ENCODE data around the gene KSR2.

KSR2 gene

DNA sequence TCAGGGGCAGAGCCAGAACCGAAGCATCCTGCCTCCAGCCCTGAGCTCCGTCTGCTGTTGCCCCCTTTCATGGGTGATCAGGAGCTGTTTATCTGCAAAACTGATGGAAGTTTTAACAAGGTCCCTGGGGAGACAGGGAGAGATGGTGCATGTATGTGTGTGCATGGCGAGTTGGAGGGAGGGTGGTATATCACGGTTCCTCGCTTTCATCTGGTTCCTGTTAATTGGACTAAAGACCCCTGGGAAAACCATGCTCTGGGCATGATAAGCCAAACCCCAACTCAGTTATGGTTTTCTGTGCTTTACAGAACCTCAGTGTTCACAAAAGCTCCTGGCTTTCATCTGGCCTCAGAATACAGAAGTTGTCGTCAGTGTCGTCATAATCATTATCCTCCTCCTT lies 133.6 kb downstream of the KSR2 start:
- TF ChIP-seq CTCF (IDR thresholded peaks at IDR 0.05) = no peak

- no peak for TF ChIP-seq CTCF (IDR thresholded peaks at IDR 0.05)
Observed at GRCh38 chr12:117832459-117833457, 136.0 kb downstream of the KSR2 start.

DNA sequence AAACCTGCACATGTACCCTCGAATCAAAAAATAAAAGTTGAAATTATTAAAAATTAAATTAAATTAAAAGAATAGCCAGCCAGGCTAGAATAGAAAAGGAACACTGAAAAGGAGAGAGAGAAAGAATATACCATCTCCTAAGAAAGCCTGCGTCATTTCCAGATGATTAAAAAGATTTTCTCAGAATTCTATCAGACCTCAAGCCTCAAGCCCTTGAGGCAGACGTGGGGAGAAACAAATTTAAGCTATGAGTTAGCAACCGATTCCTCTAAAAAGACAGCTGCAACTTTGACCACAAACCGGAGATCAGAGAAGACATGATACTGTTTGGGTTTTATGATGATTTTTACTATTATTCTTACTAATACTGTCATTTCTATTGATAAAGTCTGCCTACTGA lies 138.3 kb downstream of the KSR2 start:
- TF ChIP-seq CTCF (IDR thresholded peaks at IDR 0.05) = no peak

GRCh38 chr12:117829108-117829507 lies 139.7 kb downstream of the KSR2 start:
- TF ChIP-seq CTCF (IDR thresholded peaks at IDR 0.05) = no peak

- no peak for TF ChIP-seq CTCF (IDR thresholded peaks at IDR 0.05)
Observed at GRCh38 chr12:117827660-117828059, 141.1 kb downstream of the KSR2 start.

DNA sequence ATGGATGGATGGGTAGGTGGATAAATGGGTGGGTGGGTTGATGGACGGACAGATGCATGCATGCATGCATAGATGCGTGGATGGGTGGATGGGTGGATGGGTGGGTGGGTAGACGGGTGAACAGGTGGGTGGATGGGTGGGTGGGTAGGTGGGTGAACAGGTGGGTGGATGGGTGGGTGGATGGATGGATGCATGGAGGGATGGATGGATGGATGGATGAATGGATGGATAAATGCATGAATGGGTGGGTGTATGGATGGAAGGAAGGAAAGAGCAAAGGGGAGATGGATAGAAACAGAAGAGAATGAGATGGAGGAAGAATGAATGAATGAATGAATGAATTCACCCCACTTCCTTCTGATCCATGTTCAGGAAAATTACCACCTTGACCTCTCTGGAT lies 143.0 kb downstream of the KSR2 start:
- TF ChIP-seq CTCF (IDR thresholded peaks at IDR 0.05) = no peak

DNA sequence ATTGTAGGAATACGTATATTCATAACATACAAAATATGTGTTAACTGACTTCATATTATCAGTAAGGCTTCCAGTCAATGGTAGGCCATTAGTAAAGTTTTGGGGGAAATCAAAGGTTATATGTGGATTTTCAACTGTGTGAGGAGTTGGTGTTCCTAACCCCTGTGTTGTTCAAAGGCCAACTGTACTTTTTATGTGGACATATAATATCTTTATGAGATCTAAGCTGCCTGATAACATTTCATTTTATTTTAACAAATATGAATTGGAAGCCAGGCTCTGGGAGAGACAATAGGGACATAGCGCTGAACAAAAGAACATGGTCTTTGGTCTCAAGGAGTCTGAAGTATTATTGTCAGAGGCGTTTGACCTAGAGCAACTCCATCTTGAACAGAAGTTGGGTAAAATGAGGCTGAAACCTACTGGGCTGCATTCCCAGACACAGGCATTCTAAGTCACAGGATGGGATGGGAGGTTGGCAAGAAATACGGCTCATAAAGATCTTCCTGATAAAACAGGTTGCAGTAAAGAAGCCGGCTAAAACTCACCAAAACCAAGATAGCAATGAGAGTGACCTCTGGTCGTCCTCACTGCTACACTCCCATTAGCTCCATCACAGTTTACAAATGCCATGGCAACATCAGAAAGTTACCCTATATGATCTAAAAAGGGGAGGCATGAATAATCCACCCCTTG lies 147.2 kb downstream of the KSR2 start:
- no peak for TF ChIP-seq CTCF (IDR thresholded peaks at IDR 0.05)
